Ishikawa (cell line): ENCODE results near the gene KRT38.

Source experiments
- CEBPB ChIP-seq: IDR thresholded peaks from 2 replicates; pipeline ENCODE4 v1.6.1; 2012
- CREB1 ChIP-seq: IDR thresholded peaks from 2 replicates; pipeline ENCODE4 v1.6.1; 2012; ENCODE audit warnings: low read depth
- EGR1 ChIP-seq: IDR thresholded peaks from 2 replicates; pipeline ENCODE4 v1.6.1; 2012
- EP300 ChIP-seq: IDR thresholded peaks from 2 replicates; pipeline ENCODE4 v1.6.1; 2012; ENCODE audit warnings: borderline replicate concordance
- FOXM1 ChIP-seq: IDR thresholded peaks from 2 replicates; pipeline ENCODE4 v1.6.1; 2012; ENCODE audit warnings: low read depth, borderline replicate concordance
- MAX ChIP-seq: IDR thresholded peaks from 2 replicates; pipeline ENCODE4 v1.6.1; 2012
- NFIC ChIP-seq: IDR thresholded peaks from 2 replicates; pipeline ENCODE4 v1.6.1; 2012
- RAD21 ChIP-seq: IDR thresholded peaks from 2 replicates; pipeline ENCODE4 v1.6.1; 2012; ENCODE audit warnings: low read depth
- TAF1 ChIP-seq: IDR thresholded peaks from 2 replicates; pipeline ENCODE4 v1.6.1; 2012; ENCODE audit warnings: low read depth, mild to moderate bottlenecking
- TCF12 ChIP-seq: IDR thresholded peaks from 2 replicates; pipeline ENCODE4 v1.6.1; 2012; ENCODE audit warnings: low read depth
- TEAD4 ChIP-seq: IDR thresholded peaks from 2 replicates; pipeline ENCODE4 v1.6.1; 2012
- YY1 ChIP-seq: IDR thresholded peaks from 2 replicates; pipeline ENCODE4 v1.6.1; 2012; ENCODE audit warnings: low read depth
- TF ChIP-seq, protein P1 (sequence below): IDR thresholded peaks from 2 replicates; pipeline ENCODE4 v1.6.1; 2012; ENCODE audit warnings: low read depth, mild to moderate bottlenecking

DNA sequence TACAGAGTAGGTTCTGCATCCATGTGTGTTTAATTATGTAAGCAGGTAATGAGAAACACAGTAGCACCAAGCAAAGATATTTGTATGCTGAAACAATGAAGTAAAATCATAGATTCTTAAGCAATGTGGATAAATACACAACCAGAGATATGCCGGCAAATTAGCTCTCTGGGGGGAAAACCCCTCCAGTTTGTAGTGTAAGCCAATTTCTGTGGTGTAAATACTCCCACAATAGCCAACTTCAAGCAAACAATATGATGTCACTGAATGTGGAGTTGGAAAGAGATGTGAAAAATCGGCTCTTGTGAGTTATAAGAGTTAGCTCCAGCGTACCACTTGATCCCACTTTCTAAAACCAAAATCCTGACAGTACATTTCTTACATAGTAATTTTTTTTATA lies 3.9 kb upstream of the KRT38 start:
- TF ChIP-seq RAD21 (no peak), CEBPB (no peak), TAF1 (no peak), CREB1 (no peak), EP300 (no peak), MAX (no peak), EGR1 (no peak), NFIC (no peak), FOXM1 (no peak), TEAD4 (no peak), YY1 (no peak), TCF12 (no peak)
- TF ChIP-seq, protein P1, sequence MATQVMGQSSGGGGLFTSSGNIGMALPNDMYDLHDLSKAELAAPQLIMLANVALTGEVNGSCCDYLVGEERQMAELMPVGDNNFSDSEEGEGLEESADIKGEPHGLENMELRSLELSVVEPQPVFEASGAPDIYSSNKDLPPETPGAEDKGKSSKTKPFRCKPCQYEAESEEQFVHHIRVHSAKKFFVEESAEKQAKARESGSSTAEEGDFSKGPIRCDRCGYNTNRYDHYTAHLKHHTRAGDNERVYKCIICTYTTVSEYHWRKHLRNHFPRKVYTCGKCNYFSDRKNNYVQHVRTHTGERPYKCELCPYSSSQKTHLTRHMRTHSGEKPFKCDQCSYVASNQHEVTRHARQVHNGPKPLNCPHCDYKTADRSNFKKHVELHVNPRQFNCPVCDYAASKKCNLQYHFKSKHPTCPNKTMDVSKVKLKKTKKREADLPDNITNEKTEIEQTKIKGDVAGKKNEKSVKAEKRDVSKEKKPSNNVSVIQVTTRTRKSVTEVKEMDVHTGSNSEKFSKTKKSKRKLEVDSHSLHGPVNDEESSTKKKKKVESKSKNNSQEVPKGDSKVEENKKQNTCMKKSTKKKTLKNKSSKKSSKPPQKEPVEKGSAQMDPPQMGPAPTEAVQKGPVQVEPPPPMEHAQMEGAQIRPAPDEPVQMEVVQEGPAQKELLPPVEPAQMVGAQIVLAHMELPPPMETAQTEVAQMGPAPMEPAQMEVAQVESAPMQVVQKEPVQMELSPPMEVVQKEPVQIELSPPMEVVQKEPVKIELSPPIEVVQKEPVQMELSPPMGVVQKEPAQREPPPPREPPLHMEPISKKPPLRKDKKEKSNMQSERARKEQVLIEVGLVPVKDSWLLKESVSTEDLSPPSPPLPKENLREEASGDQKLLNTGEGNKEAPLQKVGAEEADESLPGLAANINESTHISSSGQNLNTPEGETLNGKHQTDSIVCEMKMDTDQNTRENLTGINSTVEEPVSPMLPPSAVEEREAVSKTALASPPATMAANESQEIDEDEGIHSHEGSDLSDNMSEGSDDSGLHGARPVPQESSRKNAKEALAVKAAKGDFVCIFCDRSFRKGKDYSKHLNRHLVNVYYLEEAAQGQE = no peak
